GM19452 (cell line): ENCODE data around the gene CSTF1.

ENCODE experiments used
- ATAC-seq: cut with Tn5 transposase; IDR thresholded peaks from one replicate; pipeline ENCODE4 v1.9.1; 2021; ENCODE audit not compliant: unreplicated experiment

CSTF1 gene

DNA sequence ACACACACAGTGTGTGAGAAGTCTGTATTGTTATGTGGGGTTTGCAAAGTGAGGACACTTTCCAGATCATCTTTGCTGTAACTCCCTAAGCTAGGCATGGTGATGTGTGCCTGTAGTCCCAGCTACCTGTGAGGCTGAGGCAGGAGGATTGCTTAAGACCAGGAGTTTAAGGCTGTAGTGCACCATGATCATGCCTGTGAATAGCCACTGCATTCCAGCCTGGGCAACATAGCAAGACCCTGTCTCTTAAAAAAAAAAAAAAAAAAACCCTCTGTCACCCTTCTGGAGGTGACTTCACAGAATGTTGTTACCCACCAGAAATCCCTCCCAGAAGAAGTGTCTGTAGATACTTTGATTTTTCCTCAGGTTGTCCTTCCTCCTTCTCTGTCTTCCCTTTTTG, 34.5 kb downstream of the CSTF1 start:
- no peak for ATAC-seq

DNA sequence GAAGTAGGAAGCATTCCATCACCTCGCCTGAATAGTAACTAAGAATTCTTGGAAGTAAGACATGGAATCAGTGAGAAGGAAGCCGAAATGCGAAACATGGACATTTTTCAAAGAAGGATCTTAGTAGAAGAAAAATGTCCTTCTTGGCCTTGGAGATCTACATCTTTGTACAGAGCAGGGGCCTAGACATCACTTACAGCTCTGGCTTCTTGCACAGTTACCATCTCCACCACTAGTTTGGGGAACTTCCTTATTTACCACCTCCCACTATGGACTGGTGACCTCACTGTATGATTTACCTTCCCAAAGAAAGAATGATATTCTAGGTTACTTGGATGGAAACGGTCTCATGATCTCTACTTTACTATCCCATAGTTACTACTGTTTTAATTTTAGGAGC, 35.4 kb downstream of the CSTF1 start:
- no peak for ATAC-seq

DNA sequence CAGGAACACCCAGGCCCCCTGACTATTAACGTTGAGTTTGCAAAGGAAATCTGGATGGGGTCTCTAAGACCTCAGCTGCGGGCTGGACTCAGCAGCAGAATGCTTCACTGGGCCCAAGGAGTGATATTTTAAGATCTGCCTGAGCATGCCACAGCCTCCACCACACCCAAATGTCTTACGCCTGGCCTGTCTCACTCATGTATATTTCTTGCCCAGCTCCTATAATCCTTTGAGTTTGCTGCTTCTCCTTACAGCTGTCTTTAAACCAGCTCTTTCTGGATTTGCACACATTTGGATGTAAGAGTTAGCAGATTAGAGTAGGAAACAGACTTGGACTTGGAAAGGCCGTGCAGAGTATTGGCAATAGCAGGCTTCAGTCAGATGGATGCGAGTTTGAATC, 36.0 kb downstream of the CSTF1 start:
- no peak for ATAC-seq

DNA sequence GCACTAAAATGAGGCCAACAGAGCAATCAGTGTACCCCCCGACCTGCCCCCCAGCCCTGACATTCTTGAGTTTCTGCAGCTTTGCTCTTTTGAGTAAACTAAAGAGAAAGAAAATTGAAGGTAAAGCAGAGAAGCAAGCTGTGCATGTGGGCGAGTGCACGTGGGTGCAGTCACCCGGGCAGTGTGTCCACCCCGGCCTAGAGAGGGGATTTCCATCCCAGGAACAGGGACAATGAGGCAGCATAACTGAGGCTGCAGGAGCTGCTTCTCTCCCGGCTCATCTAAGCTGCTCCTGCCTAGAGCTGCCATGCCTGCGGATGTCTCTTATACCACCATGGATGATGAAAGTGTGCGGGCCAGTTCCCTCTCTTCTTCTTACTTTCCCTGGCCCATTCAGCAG, 36.4 kb downstream of the CSTF1 start:
- no peak for ATAC-seq

DNA sequence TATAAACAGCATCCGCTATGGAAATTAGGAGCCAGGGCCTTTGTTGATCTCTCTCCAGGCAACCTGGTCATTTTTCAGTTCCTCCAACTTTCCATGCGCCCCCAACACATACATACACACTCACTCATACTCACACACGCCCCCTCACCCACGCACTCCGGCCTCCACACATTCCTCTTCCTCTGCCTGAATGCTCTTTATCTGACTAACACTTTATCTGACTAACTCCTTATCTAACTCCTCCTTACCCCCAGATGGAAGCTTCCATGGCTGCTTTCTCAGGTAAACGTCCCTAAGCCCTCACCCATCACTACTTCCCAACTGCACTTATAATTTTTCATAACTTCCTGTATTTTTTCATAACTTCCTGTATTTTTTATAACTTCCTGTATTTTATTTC, 37.1 kb downstream of the CSTF1 start:
- no peak for ATAC-seq

DNA sequence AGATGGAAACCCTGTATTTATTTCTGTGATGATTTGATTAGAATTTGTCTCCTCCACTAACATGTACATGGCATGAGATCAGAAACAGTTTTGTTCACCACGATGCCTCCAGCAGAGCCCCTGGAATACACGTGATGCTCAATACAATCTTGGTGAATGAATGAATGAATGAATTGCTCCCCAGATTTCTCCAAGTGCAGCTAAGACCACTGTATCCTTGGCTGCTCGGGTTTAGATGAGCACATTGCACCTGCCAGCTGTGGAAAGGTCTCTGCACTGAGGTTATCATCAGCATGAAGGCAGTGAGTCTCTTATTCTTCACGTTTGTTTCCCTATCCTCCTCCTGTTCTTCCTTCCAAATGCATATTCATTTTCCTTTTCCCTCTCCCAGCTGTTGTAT, 37.5 kb downstream of the CSTF1 start:
- ATAC-seq = no peak

DNA sequence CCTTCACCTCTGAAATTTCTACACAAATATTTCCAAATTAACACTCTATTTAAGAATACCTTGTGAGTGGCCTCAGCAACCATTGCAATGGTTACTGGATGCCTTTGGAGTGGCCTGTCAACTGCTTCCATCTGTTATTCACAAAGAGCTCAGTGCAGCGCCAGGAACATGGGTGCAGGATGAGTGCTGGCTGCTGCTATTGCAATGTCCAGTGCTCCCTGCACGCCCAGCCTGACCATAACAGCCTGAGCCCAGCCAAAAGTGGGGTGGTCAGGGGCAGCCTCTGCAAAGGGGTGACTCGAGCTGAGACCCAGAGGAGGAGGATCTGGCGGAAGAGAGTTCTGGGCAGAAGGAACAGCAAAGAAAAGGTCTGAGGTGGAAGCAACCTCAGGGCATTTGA, 38.0 kb downstream of the CSTF1 start:
- ATAC-seq = no peak

DNA sequence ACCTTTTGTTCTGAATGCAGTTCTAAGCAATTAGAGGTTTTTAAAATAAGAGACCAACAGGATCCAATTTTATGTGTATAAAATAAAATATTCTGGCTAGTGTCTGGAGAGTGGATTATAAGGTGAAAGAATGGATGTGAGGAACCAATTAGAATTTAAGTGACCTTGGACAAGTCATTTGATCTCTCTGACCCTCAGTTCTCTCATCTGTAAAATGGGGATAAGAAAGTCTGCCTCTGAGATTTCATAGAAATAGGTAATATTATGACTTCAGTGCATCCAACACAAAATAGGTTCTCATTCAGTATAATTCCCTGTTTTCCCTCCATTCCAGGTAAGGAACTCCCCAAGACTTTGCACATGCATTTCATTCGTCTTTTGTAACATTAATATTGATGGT, 38.5 kb downstream of the CSTF1 start:
- no peak for ATAC-seq

DNA sequence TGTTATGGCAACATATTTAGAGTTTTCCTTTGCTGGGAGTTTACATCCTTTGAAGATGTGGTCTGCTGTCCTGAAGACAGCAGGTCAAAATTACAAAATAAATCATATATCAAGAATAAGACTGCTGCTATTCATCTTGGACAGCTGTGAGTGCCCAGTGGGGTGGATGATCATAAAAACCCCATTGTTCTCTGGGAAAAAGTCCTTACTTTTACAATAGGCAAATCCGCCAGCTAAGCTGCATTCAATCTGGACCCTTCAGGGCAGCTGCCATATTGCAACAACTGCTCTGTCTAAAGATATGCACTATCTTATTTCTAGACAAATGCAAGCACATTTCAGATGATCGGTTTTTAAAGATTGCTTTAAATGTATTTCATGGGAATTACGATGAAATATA, 39.0 kb downstream of the CSTF1 start:
- no peak for ATAC-seq

DNA sequence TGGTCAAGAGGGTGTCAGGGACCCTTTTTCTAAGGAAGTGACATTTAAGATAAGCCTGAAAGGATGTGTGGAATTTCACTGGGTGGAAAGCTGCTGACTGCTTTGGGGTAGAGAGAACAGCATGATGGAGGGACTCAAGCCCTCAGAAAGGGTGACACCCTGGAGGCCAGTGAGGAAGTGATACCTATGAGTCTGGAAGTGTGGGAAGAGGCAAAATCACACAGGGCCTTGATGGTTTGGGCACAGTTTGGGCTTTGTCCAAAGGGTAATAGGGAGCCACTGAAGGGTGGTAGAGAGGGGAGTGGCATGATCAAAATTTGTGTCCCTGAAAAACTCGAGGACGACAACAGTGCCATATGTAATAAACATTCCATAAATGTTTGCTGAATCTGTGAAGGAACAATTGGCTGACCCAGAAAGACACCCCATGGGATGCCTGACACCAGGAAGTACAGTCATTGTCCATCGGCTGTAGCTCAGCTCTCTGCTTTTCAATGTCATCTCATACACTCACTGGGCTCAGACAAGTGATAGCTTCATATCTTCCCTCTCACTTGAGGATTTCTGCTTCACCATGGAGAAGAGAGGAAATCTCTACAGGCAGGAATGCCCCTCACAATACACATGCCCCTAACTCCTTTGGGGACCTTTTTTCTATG, 40.9 kb downstream of the CSTF1 start:
- ATAC-seq = no peak

DNA sequence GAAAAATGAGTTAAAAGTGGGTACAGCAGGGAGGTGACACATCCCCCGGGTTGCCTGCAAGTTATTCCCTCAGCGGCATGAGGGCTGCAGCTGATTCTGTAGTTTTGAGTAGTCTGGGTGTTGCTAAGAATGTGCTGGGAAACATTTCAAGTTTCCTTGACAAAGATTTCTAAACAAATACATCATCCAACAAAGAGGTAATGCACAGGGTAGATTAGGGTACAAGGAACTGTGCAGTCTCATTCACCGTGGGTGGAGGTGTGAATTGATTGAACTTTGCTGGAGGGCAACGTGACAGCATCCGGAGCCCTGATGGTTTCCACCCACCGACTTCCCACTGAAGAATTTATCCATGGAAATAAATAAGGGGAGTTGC, 41.4 kb downstream of the CSTF1 start:
- ATAC-seq = no peak

DNA sequence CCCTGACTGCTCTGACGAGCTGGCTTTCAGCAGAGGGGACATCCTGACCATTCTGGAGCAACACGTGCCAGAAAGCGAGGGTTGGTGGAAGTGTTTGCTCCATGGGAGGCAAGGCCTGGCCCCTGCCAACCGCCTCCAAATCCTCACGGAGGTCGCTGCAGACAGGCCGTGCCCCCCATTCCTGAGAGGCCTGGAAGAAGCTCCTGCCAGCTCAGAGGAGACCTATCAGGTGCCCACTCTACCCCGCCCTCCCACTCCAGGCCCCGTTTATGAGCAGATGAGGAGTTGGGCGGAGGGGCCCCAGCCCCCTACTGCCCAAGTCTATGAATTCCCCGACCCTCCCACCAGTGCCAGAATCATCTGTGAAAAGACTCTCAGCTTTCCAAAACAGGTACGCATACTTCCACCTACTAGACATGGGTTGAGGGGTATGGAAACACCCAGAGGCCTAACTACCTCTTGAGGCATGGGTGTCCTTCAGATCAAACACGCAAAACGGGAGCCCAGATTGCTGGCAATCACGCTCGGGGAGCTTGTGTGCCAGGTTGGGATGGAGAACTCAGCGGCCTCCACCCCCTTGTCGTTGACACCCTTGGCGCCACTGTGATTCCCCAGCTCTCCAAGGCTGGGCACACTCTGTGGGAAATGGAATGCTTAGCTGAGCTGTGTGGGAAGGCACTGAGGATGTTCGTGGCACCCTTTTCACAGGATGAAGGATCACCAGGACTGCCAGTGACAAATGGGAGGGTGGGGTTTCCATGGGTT, 44.9 kb downstream of the CSTF1 start:
- no peak for ATAC-seq

DNA sequence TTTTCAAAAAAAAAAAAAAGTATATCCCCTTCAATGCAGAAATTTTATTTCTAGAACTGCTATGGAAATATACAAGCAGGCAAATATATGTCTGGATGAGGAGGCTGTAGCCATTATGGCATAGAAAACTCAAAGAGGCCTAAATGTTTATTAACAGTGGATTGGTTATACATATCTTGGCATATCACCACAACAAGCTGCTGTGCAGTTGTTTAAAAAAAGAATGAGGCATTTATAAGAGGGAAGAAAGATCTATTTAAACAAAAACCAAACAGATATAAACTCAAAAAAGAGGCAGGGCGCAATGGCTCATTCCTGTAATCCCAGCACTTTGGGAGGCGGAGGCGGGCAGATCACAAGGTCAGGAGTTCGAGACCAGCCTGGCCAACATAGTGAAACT, 45.8 kb downstream of the CSTF1 start:
- ATAC-seq = no peak

DNA sequence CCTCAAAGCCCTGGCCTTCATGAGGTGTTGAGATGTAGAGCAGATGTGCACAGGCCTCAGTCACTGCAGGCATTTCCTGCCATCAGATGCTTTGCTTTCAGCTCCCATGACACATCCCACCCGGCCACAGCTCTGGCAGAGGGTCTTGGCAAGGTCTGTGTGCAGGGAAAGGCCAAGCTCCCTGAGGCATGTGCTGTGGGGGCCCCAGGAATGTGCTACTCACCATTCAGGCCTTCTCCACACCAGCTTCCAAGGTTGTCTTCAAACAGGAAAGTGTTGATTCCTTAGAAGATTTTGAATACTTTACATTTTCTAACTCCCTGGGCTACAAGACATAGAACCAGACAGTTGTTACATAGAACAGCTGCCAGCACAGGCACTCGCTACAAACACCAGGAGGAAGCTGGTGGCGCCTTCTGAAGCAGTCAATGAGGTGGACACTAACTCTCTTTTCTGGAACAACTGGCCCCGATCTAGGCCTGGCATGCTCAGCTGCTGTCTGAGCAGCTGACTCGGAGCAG, 47.4 kb downstream of the CSTF1 start:
- ATAC-seq = no peak

DNA sequence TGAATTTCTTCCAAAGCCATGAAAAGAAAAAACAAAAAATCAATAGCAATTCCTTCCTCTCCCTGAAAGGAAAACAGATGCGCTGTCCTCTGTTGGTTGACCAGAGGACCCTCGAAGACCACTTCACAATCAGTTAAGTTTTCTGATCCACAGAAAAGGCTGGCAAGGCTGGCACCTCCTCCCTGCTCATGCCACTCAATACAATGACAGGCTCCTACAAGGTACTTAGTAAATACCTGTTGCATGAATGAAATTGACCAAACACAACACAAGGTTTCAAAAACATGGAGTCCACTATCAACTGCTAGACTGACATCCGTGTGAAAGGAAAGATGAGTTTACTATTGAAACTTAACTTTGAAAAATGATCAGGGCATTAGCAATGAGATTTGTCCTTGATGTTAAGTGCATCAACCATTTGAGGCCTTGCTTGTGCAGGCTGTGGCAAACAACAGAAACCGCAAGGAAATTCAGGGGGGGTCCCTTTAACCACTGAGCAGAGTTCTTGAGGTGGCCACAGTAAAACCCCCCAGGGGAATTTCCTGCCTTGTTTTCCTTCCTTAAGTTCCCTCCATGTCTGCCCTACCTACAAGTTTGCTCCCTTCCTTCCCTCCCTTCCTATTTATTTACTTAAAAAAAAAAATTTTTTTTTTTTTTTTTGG, 48.0 kb downstream of the CSTF1 start:
- peak; percentile 70 for ATAC-seq

DNA sequence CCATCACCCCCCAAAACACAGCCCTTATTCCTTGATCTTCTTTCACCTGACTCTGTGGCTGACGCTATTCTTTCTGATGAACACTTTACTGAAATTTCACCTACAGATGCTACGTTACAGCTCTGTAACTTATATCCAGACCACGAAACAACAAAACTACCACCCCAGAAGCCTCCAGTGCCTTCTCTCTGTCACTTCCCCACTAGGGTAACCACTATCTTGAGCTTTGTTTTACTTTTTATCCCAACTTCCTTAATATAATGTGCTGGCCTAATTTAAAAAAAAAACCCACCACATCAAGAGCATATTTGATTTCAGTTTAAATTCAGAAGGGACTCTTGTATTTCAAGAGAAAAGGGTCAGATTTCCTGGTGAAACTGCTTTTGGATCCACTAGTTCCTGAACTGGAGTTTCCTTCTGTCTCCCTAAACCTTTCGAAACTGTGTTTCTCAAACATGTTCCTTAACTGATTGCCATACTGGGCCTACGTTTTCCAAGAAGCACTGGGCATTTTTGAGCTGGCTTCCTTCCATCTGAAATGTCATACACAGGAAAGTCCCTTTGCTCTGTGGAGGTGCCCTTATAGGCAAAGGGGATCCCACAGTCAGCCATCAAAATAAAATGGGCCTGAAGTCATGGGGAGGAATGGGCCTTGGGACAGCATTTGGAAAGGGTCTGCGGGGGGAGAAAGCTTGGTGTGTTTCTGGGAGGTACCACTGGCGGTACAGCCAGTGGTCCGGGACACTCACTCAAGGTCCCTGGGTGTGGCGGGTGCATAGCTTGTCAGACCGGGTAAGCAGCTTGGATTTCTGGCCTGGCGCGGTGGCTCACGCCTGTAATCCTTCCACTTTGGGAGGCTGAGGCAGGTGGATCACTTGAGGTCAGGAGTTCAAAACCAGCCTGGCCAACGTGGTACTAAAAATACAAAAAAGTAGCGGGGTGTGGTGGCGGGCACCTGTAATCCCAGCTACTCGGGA, 50.2 kb downstream of the CSTF1 start:
- ATAC-seq = no peak

DNA sequence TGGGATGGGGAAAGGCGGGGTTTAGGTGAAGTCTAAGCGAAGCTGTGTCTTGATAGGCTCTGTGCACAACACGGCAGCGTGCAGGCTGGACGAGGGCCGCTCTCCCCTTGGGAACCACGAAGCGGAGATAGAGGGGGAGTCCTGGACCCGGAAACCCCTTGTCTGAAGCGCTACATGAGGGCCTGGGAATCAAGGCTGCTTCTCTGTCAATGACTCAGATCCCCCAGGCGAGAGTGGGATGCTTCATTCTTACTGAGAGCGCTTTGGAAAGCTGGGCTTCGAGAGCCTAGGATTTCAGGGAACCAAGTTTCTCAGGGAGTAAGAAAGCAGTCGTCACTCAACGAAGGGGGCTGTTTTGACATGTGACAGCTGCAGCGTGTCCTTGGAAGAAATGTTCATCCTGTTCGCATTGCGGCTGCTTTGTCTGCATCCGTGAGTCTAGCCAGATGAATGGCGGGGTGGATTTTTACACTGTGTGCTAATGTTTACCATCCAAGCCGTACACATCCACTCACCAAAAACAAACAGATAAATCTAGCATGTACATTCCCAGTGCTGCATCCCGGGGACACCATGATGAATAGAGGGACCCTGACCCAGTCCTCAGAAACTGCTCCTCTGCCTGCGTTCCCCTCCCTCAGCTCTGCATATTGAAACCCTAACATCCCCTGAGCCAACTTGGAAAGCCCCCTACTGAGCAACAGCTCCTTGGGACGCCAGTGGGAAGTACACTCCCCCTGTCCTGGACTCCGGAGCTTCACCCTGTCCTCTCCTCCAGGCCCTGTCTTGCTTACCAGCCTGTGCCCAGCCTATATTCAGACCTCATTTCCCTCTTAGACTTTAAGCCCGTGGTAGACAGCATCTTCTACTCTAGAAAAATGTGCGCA, 51.5 kb downstream of the CSTF1 start:
- ATAC-seq = no peak

DNA sequence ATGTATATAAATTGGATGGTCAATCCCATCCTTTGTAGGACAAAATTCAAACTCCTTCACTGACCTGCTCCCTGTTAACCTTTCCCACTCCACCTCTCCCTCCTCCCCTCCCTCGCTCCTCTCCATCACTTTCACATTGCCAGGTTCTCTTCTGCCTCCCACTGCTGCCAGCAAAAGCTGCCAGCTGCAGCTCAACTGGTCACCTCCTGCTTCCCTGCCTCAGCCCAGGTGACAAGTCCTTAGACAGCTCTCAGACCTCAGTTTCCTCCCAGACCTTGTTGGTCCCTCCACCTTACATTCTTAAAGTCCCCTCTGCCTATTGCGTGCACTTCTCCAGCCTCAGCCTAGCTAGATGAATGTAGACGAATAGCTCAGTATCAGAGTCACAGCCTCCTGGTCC, 52.7 kb downstream of the CSTF1 start:
- ATAC-seq = no peak

DNA sequence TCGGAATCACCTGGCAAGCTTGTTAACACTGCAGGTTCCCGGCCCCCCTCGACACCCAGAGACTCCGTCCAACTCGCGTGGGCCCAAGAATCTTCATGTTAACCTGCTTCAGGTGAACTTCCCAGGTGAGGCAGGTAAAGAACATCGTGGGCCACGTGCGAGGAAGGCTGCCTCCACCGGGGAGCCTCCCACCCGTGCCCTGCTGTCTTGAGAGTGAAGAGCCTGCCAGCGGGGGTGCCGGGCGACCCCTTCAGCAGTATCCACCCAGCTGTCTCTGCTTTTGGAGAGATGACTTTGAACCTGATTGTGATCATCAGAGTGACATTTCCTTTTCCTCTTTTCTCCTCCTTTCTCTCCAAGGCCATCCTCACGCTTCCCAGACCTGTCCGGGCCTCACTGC, 53.1 kb downstream of the CSTF1 start:
- ATAC-seq = no peak

DNA sequence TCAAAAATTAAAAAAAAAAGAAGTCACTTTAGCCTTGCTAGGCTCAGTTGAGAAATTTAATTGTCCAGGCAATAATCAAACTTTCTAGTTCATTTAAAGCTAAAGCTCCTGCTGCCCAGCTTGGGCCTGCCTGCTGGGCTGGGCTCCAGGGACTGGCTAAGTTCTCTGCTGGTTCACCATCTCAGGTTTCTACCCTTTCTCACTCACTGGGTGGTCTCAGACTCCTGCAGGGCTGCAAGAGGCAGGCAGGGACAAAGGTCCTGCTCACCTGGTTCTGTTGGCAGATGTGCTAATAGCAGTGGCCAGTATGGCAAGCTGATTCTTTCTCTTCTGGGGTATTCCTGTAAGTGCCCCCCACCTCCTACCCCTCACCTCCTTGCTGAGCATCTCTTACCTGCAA, 54.8 kb downstream of the CSTF1 start:
- no peak for ATAC-seq
